Measurements from ENCODE around the gene SPATA18.

The SPATA18 gene, protein sequence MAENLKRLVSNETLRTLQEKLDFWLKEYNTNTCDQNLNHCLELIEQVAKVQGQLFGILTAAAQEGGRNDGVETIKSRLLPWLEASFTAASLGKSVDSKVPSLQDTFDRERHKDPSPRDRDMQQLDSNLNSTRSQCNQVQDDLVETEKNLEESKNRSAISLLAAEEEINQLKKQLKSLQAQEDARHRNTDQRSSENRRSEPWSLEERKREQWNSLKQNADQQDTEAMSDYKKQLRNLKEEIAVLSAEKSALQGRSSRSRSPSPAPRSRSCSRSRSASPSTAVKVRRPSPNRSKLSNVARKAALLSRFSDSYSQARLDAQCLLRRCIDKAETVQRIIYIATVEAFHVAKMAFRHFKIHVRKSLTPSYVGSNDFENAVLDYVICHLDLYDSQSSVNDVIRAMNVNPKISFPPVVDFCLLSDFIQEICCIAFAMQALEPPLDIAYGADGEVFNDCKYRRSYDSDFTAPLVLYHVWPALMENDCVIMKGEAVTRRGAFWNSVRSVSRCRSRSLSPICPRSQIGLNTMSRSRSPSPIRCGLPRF

DNA sequence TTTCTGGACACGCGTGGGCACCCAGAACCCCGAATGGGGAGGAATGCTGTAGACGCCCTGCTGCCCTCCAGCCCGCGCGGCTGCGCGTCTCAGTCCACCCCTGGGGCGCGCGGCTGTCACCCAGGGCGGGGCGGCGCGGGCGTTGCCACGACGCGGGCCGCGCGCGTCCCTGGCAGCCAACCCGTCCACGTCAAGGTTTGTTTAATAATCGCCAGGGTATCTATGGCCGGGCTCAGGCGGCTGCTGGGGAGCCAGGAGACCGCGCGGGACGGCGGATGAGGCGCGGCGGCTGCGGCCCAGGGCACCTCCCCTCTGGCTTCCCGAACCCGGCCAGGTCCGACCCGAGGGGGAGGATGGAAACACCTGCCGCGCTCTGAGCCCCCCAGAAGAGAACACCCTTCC is at the start of gene SPATA18:
SPATA18 (plus strand) TSS at position 92 of the 402 bp plus-strand sequence. CDS start 401 bp downstream, outside the sequence.
- DNase-seq: peak; percentile 47

DNA sequence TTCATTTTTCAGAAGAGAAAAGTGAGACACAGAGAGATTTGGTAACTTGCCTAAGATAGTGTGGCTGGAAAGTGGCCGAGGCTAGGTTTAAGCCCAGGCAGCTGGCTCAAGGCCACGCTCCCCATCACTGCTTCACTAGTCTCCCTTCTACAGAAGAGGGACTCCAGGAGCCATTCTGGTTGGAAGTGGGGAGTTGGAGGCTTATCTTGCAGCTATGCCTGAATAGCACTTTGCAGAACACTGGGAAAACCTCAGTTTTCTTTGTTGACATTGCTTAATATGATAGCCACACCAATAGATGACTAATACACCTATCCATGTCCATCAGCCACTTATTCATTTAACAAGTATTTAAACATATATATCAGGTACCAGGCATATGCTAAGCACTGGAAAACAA is 49.5 kb upstream of the SPATA18 start:
- DNase-seq: no peak

DNA sequence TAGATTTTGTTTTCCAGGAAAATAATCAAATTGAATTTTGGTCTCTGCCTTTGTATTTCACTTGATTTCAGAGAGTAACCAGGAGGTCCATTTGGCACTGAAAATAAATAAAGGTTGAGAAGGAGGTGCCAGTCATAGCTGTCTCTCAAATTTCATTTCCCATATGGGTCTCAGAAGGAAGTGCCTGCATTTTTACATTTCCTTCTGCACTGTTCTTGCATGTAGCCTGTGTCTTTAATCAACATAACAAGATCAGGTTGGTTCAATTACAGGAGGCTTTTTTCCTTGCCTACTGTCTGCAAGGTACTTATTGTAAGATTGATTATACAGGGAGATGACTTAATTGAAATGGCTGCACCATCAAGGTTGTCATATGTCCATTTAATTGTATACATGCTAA is 46.7 kb upstream of the SPATA18 start:
- DNase-seq: no peak

DNA sequence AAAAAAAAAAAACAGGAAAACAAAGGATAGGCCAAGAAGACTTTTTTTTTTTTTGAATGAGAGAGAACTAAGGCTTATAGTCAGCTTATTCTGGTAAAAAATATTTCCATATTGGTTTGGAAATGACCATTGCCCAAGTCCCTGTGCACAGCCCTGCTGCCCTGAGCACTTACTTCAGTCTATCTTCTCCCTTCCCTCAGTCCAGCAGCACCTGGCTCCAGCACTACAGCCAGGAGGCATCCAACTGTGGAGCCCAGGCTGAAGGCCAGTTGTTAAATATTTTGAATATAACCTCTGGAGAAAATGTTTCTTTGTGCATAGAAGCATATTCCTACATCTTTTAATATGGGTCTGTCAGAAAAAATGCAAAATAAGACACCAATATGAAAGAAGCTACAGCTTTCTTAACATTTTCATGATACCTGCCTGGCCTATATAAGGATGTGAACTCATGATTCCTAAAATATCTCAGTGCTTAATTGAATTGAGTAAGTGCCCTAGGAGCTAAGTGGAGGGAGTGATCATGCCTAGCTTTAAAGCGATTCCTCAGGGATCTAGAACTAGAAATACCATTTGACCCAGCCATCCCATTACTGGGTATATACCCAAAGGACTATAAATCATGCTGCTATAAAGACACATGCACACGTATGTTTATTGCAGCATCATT is 45.4 kb upstream of the SPATA18 start:
- no peak for DNase-seq

DNA sequence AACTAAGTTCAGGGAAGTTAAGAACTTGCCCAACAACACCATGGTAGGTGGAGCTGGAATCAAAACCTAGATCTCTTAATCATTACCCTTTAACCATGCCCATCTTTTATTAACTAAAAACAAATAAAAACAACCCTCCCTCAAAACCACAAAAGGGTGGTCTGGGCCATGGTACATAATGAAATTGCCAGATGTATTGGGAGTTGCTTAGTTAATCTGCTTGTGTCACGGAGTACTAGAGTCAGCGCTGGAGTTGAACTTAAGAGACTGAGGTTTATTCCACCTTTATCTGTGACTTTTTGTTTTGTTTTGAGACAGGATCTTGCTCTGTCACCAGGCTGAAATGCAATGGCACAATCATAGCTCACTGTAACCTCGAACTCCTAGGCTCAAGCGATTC is 44.2 kb upstream of the SPATA18 start:
- DNase-seq: no peak

DNA sequence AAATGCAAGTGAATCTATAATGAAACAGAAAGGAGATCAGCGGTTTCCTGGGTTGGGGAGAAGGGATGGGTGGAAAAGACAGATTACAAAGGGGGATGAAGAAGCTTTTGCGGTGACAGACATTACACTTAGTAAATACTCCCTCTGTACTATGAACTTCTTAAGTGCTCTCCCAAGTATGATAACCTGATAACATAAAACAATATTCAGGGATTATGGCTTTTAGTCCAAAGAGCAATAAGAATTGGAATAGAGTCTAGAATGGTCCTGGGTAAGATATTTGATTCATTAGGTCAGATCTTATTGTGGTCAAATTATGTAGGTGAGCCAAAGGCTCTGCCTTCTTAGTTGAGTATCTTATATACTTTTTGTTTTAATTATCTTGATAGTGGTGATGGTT is 40.1 kb upstream of the SPATA18 start:
- no peak for DNase-seq

DNA sequence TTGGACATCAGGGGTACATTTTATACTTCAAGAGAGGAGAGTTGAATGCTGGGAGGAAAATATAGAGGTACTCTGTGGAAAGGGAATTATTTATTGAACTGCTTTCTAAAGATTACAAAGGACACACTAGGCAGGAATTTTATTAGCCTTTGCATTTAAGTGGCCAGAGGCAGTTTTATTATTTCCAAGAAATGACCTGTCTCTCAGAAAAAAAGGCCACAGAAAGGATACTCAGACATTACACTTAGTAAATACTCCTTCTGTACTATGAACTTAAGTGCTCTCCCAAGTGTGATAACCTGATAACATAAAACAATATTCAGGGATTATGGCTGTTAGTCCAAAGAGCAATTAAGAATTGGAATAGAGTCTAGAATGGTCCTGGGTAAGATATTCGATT is 38.5 kb upstream of the SPATA18 start:
- no peak for DNase-seq

DNA sequence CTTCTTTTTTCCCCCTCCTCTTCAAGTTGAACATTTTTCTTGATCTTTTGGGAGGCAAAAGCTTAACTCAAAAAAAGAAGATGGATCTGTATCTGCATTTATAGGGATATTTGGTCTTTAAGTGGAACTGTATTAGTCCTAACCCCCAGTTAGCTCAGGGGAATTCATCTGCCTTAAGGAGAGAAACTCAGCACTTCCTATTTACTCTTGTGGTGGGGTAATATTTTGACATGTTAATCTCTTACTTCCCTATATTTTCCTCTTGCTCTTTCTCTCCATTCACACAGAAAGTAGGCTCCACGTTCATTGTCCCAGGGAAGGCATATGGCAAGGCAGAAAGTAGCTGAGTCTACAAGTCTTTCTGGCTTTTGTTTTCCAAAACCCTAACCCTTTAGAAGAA is 36.2 kb upstream of the SPATA18 start:
- DNase-seq: no peak

DNA sequence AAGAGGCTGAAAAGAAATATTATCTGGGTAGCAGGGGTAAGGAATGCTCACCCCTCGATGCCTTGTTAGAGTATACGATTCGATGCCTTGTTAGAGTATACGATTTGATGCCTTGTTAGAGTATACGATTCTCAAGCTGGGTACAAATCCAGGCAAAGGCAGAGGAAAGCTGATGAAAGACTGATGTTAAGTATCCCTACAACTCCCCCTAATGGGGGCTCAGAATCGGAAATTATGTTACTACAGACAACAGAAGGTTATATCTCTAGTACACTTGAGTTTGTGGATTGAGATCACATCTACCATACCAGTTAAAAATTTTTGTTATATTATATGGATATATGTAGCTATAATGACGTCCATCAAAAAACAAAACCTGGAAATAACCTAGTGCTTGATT is 35.7 kb upstream of the SPATA18 start:
- no peak for DNase-seq

DNA sequence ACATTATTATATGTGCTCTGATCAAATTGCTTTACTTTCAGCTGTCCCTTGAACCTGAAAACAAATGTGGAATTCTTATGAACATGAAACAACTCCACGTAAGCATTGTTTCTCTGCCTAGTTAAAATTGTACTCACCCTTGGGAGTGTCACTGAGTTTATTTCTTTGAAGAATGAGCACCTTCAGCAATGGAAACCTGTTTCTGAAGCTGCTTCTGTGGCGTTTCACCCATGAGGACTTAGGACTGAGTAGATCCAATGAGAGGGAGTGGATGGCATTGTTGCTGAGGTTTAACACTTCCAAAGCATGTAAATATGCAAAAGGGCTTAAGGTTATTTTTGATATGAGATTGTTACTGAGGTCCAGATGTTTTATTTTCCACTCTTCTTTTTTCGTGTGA is 34.1 kb upstream of the SPATA18 start:
- no peak for DNase-seq

DNA sequence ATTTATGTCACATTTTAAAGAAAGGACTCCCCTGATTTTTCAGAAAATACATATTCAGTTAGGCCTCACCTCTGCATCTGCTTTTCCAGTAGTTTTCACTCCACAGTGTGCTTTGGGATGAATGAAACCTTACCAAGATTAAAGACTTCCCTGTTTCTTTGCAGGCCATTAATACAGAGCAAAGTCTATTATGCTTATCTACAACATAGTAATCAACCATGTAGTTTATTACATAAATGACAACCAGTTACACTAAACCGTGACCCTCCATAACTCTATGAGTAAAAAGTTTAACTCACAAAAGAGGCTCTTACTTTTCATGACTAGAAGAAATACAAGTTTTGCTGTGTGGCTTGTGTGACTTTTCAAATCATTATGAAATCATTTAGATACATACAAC is 33.3 kb upstream of the SPATA18 start:
- DNase-seq: no peak

DNA sequence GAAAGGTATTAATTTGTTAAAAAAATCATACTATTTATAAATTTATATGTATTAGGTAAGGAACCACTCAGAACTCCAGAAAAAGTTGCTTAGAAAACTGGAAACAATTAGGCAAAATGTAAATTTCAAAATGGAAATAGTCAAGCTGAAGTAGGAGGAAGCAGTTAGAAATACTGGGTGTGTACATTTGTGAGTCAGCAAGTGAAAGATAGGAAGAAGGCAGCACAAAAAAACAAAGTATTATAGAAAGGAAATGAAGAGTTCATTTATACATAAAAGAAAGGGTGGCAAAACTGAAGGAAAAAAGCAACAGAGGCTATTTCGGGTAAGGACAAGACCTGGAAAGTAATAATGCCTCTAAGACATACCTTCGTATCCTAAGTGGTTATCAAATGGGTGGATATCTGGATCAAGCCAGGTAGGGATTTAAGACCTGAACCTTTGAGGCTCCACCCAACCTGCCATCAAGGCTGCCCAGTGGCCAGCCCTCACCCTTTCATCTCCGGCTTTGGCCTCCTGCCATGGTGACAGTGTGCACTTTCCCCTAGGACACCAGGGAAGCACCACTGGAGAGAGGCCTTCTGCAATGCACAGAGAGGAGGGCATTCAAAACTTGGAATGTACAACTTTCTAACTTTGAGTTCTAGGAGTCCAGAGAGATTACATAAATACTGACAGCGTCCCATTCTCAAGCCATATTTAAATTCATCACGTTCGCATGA is 31.0 kb upstream of the SPATA18 start, which contains the start of gene LRRC66:
LRRC66 (minus strand) TSS at position 428 of the 722 bp plus-strand sequence. CDS start 2,750 bp downstream, outside the sequence.
- DNase-seq: no peak

DNA sequence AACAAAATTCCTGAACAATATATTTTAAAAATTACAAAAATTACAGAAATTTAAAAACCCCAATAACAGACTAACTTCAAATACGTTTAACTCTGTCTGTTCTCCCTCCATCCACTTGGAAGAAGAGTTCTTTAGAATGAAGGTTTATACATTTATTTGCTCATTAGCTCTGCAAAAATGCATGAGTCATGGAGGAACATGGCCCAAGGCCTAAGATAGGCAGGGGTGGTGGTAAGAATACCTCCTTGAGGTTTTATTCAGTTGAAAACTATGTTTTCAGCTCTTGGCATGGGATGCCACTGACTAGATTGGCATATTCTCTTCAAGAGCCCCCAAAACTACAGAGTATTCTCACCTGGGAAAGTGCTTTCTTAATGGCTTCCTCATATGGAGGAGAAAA is 22.1 kb upstream of the SPATA18 start:
- DNase-seq: no peak

DNA sequence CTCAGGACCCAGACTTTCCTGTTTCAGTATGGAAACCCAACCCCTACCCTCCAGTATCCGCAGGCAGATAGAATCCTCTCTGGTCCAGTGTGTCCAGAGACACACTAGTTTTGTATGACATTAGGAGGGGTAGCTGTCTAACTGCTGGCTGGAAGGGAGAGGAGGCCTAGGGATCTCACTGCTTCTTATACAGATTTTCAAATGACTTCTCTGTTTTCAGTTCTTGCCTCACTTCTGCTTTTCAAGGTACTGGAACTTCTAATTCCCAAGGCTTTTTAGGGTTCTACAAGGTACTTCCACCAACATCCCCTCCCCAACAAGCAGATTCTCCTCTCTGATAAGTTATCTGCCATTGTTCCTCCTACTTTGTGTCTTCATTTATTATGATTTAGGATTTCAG is 19.1 kb upstream of the SPATA18 start:
- DNase-seq: no peak

DNA sequence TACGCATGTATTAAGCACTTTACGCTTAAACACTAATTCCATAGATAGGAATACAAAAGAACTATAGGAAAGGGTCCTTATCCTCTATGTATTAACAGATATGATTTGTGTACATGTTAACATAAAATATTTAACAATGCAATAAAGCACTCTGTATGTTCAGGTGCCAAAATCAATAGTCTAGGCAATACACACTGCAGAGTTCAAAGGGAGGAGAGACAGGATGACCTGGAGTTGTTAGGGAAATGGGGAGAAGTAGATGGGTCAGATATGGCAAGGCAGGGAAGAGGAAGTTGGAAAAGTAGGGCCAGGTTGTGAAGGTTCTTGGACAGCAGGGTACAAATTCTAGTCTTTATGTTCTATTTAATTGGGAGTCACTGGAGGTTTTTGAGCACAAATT is 15.9 kb upstream of the SPATA18 start:
- no peak for DNase-seq

DNA sequence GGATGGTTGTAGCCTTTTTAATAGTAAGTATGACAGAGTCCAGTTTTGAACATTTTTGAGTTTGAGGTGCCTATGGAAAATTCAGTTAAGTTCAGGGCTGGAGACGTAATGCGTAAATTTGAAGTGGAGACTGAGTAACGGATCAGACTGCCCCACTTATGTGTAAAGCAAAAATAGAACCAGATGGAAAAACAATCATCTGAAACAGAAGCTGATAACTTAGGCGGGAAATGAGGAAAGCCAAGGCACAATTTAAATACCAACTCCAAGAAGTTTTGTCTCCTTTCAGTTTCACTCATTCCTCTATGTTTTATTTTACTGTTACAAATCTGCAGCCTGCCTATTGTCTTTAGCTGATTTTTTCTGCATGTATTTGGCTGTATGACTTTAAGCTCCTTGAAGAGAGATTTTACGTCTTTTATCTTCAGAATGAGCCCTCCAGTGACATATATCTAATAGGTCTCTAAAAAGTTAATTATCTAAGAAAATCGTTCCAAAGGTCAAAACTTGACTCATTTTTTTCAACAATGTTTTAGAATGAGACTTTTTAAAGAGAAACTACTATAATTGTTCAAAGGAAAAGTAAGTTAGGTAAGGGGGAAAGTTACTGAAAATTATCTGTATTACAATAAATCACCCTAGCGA is 14.1 kb upstream of the SPATA18 start:
- DNase-seq: no peak

DNA sequence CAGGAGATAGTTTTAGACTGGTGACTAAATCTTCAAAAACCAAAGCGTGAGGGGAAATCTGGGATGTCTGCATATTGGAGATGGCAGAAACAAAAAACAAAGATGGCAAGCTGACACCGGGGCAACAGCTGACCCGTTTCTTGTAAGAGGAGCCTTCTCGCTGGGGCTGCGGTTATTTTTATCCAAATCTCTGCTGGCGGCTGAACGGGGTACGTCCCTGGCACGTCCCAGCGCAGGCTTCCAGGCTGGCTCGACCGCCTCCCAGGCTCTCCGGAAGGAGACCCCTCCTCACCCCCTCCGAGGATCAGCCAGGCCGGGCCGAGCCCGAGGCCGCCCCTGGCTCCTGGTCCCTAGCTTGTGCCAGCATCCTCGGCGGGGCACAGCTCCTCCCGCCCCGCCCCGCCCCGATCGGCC is 13.4 kb upstream of the SPATA18 start:
- DNase-seq: peak; percentile 83

DNA sequence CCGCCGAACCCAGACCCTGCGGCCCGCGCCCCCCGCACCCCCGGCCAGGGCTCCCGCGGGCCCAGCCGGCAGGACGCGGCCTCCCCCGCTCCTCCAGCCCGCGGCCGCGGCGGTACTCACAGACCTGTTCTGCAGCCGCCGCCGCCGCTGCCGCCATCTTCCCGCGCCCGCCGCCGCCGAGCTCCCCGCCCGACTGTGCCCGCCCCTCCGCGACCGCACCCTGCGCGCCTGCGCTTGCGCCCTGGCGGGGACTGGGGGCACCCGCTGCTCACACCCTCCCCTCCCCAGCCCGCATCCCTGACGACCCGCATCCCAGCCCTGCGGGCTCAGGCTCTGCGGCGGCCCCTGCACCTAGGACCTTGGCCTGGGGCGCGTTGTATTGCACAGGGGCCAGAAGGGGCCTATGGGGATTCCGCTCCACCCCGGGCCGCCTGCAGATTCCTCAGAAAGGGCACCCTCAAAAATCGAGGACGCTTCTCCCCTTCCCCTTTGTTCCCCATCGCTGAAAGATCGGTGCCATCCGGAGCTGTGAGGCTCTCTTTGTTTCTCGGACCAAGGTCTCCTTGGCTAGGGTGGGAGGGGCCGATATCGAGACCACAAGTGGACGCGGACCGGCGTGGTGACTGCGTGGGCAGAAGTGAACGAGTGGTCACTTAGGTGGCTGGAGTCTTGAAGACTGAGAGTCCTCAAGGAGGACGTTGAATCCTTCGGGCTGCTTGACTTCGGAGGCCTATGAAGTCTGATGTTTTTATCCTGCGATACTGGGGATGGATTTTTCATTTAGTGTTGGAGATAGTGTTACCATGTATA is 12.8 kb upstream of the SPATA18 start, which contains the start of gene SGCB:
SGCB (minus strand) TSS at position 197 of the 810 bp plus-strand sequence; CDS start at position 157, 40 bp downstream.
- peak; percentile 83 for DNase-seq

DNA sequence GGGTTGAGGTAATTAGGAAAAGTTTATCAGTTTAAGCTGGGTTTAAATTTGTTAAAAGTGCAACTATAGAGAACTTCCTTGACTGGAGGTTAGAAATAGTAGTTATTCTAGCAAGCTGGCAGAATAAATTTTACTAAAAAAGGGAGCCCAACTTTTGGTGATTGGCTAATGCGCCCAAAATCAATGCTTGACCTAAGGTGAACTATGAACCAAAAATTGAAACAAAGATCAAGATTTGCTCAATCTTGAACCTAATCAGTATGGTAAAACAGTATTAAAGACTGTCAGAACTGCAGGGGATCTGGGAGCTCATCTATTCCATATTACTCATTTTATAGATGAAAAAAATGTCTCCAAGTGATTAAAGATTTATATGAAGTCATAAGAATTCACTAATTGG is 6.1 kb upstream of the SPATA18 start:
- no peak for DNase-seq

DNA sequence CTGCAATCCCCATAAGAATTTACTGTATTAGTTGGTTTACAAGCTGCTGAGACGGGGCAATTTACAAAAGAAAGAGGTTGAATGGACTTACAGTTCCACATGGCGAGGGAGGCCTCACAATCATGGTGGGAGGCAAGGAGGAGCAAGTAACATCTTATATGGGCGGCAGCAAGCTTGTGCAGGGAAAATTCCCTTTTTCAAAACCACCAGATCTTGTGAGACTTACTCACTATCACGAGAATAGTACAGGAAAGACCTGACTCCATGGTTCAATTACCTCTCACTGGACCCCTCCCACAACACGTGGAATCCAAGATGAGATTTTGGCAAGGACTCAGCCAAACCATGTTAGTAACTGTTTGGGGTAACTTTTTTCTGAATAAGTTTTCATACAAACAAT is 1.8 kb upstream of the SPATA18 start:
- DNase-seq: no peak

DNA sequence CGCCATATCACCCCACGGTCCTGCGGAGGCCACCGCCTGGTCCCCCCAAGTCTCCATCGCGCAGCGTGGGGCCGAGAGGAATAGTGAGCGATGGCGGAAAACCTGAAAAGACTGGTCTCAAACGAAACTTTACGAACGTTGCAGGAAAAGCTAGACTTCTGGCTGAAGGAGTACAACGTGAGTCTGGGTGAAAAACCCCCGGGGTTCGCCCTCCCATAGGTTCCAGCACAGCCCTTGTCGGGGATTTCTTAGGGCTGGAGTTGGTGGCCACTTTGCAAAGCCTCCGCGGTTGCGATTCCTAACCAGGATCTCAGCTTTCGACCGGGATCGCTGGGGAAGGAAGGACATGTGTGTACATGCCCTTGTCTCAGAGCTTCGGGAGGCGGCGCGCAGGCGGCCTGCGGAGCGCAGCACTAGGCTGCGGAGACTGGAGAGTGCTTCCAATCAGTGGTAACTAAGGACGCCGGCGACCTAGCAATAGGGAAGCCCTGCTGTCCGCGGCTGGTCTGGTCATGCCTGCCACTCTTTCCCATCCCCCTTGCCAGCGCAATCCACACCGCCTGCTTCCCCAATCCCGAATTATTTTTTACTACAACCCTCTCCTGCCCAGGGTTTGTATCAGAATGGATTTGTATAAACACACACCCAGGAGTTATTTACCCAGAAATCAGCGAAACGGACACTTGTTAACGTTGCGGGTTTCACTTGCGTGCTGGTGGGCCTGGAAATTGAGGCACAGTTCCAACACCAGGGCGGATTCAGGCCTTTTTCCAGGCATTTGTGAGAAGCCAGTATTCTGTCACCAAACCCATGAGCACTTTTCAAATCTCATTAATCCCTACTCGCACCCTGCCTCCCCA is 741 bp downstream of the SPATA18 start:
- peak; percentile 84 for DNase-seq
